A549 (cell line): ENCODE results near the gene NEDD8. TPM values are rescaled to one million over a fixed set of nuclear protein-coding genes. Genes with fewer than 3 reads are reported as not detected.

ENCODE experiments used
- ATAC-seq, 2 experiments: fragments of 200-7000 bp in 1 of 2; fragments of >200 bp in 1 of 2; cut with Nextera tagmentation in 1 of 2; cut with Tn5 transposase in 1 of 2; 3 replicates each; pipeline versions ENCODE4 v1.8.0 to v1.9.1; 2018 to 2020; ENCODE audit warnings: mild to moderate bottlenecking in 1 of 2, moderate library complexity in 1 of 2
- CTCF ChIA-PET: fragments of 300-600 bp; sonication (Branson Sonifier 250); formaldehyde crosslinking; extraction: SDS; loops from one replicate; lab custom pipeline; 2021; ENCODE audit warnings: antibody characterized with exemption, inconsistent platforms; lab: Yijun Ruan, JAX
- POLR2A ChIA-PET: fragments of 350-600 bp; formaldehyde crosslinking; extraction: SDS; loops from one replicate; lab custom pipeline; 2021; ENCODE audit warnings: antibody characterized with exemption, inconsistent platforms; lab: Yijun Ruan, JAX
- DNase-seq, 2 experiments: peaks; one replicate each; pipeline versions ENCODE4 v3.0.0 to v3.0.0-alpha.2; 2011 to 2016; ENCODE audit warnings: low read depth in 1 of 2, low spot score in 1 of 2
- FAIRE-seq: peaks from 2 replicates; lab custom pipeline; 2011; peaks lifted over from hg19 to GRCh38; lab: Jason Lieb, UNC
- H3K27ac ChIP-seq, 2 experiments: fragments of >200 bp; sonication (Bioruptor Twin); formaldehyde crosslinking; 3 replicates each; pipeline ENCODE4 v1.5.1; 2016 to 2017
- H3K4me1 ChIP-seq: fragments of >200 bp; sonication (Bioruptor Twin); formaldehyde crosslinking; 3 replicates; pipeline ENCODE4 v1.6.1; 2016
- H3K4me2 ChIP-seq: fragments of >200 bp; sonication (Bioruptor Twin); formaldehyde crosslinking; 3 replicates; pipeline ENCODE4 v1.6.1; 2016
- H3K4me3 ChIP-seq: fragments of >200 bp; sonication (Bioruptor Twin); formaldehyde crosslinking; 3 replicates; pipeline ENCODE4 v1.5.1; 2016
- H3K9me3 ChIP-seq: fragments of >200 bp; sonication (Bioruptor Twin); formaldehyde crosslinking; 3 replicates; pipeline ENCODE4 v1.6.1; 2016
- CEBPB ChIP-seq, 2 experiments: fragments of >200 bp in 1 of 2; sonication (Bioruptor Twin) in 1 of 2; formaldehyde crosslinking in 1 of 2; IDR thresholded peaks; 2 replicates each; pipeline ENCODE4 v1.6.1; 2012 to 2016
- CTCF ChIP-seq: fragments of >200 bp; sonication (Bioruptor Twin); formaldehyde crosslinking; IDR thresholded peaks from 3 replicates; pipeline ENCODE4 v1.5.1; 2016
- FOSB ChIP-seq: fragments of 250-450 bp; sonication (Bioruptor Pico); IDR thresholded peaks from 2 replicates; pipeline ENCODE4 v1.5.0; 2020; ENCODE audit warnings: mild to moderate bottlenecking, moderate library complexity
- FOSL2 ChIP-seq, 2 experiments: fragments of 450-650 bp in 1 of 2; fragments of >200 bp in 1 of 2; sonication (Bioruptor Twin) in 1 of 2; formaldehyde crosslinking; IDR thresholded peaks; 2 replicates each; pipeline versions ENCODE4 v1.5.0 to v1.6.1; 2016 to 2020; ENCODE audit warnings: mild to moderate bottlenecking in 1 of 2, moderate library complexity in 1 of 2
- FOXS1 ChIP-seq: fragments of 250-450 bp; sonication (Bioruptor Pico); IDR thresholded peaks from 2 replicates; pipeline ENCODE4 v1.5.0; 2020; ENCODE audit warnings: mild to moderate bottlenecking, moderate library complexity
- GATA3 ChIP-seq: IDR thresholded peaks from 2 replicates; pipeline ENCODE4 v1.6.1; 2012; ENCODE audit warnings: borderline replicate concordance
- HES2 ChIP-seq: fragments of >200 bp; sonication (Bioruptor Twin); formaldehyde crosslinking; IDR thresholded peaks from 2 replicates; pipeline ENCODE4 v1.6.1; 2016
- HOXB5 ChIP-seq: fragments of 250-450 bp; sonication (Bioruptor Pico); IDR thresholded peaks from 2 replicates; pipeline ENCODE4 v1.5.0; 2020; ENCODE audit warnings: mild to moderate bottlenecking, moderate library complexity
- JUN ChIP-seq, 2 experiments: fragments of >200 bp; sonication (Bioruptor Twin); formaldehyde crosslinking; IDR thresholded peaks; 2 replicates in 1 of 2; 3 replicates in 1 of 2; pipeline ENCODE4 v1.6.1; 2016 to 2017
- JUNB ChIP-seq: fragments of >200 bp; sonication (Bioruptor Twin); formaldehyde crosslinking; IDR thresholded peaks from 2 replicates; pipeline ENCODE4 v1.6.1; 2016
- KDM1A ChIP-seq: fragments of 200-600 bp; sonication (generic); IDR thresholded peaks from 2 replicates; pipeline ENCODE4 v1.6.1; 2016; ENCODE audit warnings: low read depth, mild to moderate bottlenecking
- KDM5A ChIP-seq: fragments of 200-600 bp; sonication (generic); IDR thresholded peaks from 2 replicates; pipeline ENCODE4 v1.6.1; 2016; ENCODE audit warnings: antibody characterized with exemption, mild to moderate bottlenecking
- MYC ChIP-seq: IDR thresholded peaks from 2 replicates; pipeline ENCODE4 v1.6.1; 2012; ENCODE audit warnings: mild to moderate bottlenecking, inconsistent platforms, low read length, improper control_type of control experiment, borderline replicate concordance
- NFE2L2 ChIP-seq: fragments of 150-350 bp; conservative IDR thresholded peaks from 2 replicates; pipeline ENCODE4 v1.6.1; 2014; ENCODE audit warnings: low read length
- NPAS2 ChIP-seq: fragments of 250-450 bp; sonication (Bioruptor Pico); IDR thresholded peaks from 2 replicates; pipeline ENCODE4 v1.8.0; 2022; ENCODE audit warnings: mild to moderate bottlenecking, moderate library complexity, borderline replicate concordance
- PBX3 ChIP-seq: IDR thresholded peaks from 2 replicates; pipeline ENCODE4 v1.6.1; 2012
- POLR2A ChIP-seq: IDR thresholded peaks from 2 replicates; pipeline ENCODE4 v1.6.1; 2012; ENCODE audit warnings: mild to moderate bottlenecking, low read length
- RCOR1 ChIP-seq: fragments of 150-350 bp; IDR thresholded peaks from 2 replicates; pipeline ENCODE4 v1.6.1; 2014; ENCODE audit warnings: antibody characterized with exemption, low read length, low read depth
- REST ChIP-seq: fragments of 200-600 bp; sonication (generic); IDR thresholded peaks from 2 replicates; pipeline ENCODE4 v1.6.1; 2016; ENCODE audit warnings: antibody characterized with exemption, mild to moderate bottlenecking, moderate library complexity
- SMC3 ChIP-seq: fragments of >200 bp; sonication (Bioruptor Twin); formaldehyde crosslinking; IDR thresholded peaks from 3 replicates; pipeline ENCODE4 v1.6.1; 2018; ENCODE audit warnings: inconsistent platforms
- TP53 ChIP-seq: fragments of 250-450 bp; sonication (Bioruptor Pico); IDR thresholded peaks from 2 replicates; pipeline ENCODE4 v1.5.0; 2021; ENCODE audit warnings: mild to moderate bottlenecking, moderate library complexity
- USF2 ChIP-seq: fragments of 450-650 bp; IDR thresholded peaks from 2 replicates; pipeline ENCODE4 v1.6.1; 2014; ENCODE audit warnings: antibody characterized with exemption
- ZSCAN20 ChIP-seq: fragments of 250-450 bp; sonication (Bioruptor Pico); IDR thresholded peaks from 2 replicates; pipeline ENCODE4 v1.8.0; 2022; ENCODE audit warnings: mild to moderate bottlenecking, moderate library complexity
- WGBS: methylation state at CpG from one replicate; pipeline ENCODE4 v1.1.6; 2017; ENCODE audit errors: missing lambda C conversion rate; 5-methylcytosine and 5-hydroxymethylcytosine counted together
- polyA plus RNA-seq, 4 experiments: library from polyadenylated mRNA; depleted of rRNA in 3 of 4; stranded (reverse); fragments of >200 nt; fragmentation: RNase III in 1 of 4; extraction: RNeasy Plus Mini Kit Qiagen cat#74134 plus additional on column Dnase treatment in 1 of 4; gene quantifications; 2 replicates in 3 of 4; 3 replicates in 1 of 4; pipeline ENCODE4 v1.2.3, GENCODE V29; 2011 to 2017

The NEDD8 gene
- polyA plus RNA-seq, 2 of the 4 experiments (the other 2 are of a cell fraction), result 433 to 589 TPM

GRCh38 chr14:24197056-24197450, 35.1 kb downstream of the NEDD8 start (continued):
- TF ChIP-seq REST (no peak), FOXS1 (CRISPR knock-in tag) (no peak)

DNA sequence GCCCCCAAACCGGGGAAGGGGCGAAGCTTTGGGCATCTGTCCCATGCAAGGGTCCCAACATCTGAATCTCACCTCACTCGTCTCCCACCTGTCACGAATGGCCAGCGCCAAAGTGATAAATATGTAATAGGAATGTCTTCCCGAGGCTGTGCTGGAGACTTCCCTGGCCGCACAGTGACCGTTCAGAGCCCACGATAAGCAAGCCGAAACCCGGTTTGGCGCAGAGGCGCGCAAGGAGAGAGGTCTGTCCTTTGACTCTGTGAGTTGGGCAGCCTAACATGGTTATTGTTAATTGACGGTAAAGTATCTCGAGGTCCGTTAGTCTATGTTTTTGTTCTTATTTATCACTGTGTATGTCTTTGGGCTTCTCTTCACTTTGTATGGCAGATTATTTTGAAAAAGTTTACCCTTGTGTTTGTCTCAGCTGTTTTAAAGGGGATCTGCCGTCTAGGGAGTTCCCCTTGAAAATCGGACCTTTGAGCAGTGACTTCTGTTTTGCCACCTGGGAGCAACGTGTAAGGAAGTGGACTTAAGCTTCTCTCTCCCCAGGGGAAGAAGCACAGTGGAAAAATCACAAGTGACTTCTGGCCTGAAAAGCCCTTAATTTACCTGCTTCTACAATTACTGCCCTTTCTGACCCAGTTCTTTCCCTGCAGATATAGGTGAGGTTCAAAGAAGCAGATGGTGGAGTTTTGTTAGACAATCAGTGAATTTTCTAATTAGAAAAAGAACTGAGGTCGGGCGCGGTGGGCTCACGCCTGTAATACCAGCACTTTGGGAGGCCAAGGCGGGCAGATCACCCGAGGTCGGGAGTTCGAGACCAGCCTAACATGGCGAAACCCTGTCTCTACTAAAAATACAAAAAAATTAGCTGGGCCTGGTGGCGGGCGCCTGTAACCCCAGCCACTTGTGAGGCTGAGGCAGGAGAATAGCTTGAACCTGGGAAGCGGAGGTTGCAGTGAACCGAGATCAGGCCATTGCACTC, 35.8 kb downstream of the NEDD8 start:
- POLR2A ChIA-PET, result interaction anchor here (0.5 to 1.9 kb wide), 10 partner anchors 9 to 246 kb away, joined by 3 to 36 read pairs (median 6); partner anchors contain the start of genes CHMP4A, MDP1, RABGGTA and RNF31
- ATAC-seq (peak; percentile 27 to 51; a peak in 5 of 6 replicates), DNase-seq (peak in 1 of 2 experiments; percentile 27)
- WGBS, result 48% methylated on average over 33 of the region's 33 CpGs
- H3K4me2 ChIP-seq, result peak overlapping the region; percentile 77
- no peak for TF ChIP-seq CEBPB (IDR thresholded peaks at IDR 0.05)
- TF ChIP-seq HES2, result no peak
- TF ChIP-seq CTCF, result no peak
- TF ChIP-seq NFE2L2, result no peak
- TF ChIP-seq SMC3, result no peak
- TF ChIP-seq MYC, result no peak
- TF ChIP-seq USF2, result no peak
- no peak for TF ChIP-seq RCOR1
- TF ChIP-seq, all 56 proteins: peak for 0
- H3K27ac ChIP-seq, result peak overlapping the region; percentile 88 to 98
- H3K4me1 ChIP-seq, result peaks cover 14% of the 10 kb centered on the region; the same call in 2 of the 3 replicates
- CTCF ChIA-PET, result interaction anchor here (0.6 to 1.9 kb wide), 9 partner anchors 7 to 101 kb away, joined by 3 to 7 read pairs (median 4); partner anchors contain the start of genes IRF9 and MDP1
- no peak for FAIRE-seq
- H3K9me3 ChIP-seq, result no peaks in the 10 kb centered on the region
- peak overlapping the region; percentile 62 for H3K4me3 ChIP-seq

DNA sequence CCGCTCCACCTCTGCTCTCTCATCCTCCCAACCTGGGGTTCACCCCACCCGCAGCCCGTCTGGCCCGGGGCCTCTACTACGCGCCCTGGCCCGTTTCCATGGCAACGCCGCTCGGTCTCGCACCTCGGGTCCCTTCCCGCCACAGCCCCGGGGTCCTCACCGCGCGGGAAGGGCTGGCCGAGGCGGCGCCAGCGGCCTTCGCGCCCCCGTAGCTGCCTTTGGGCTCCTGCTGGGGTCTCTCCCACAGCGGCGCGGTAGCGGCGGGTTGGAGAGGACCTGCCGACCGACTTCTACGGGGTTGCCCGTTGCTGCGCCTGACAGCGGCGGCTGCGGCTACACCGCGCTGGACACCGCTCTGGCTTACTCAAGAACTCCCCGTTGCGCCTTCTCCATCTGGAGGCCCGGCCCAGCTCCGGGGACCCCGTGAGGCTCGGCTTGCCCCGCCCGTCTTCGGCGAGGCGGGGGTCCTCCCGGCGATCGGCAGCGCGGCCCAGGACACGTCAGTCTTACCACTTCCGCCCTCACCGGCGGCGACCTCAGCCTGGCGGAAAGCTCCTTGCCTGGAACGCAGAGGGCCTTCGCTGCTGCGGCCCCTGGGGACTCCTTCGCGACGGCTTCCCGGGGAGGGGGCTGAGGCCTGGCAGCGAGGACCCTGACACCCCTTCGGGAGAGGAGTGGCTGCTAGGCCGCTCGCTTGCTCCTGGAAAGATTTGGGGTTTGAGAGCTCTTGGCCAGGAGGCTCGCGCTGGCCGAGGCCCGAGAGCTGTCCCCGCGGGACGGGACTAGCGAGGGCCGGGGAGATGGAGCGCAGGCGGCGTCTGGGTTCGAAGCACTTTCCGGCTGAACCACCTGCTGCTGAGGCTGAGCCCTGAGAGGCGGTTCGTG, 36.7 kb downstream of the NEDD8 start, which contains the start of gene TM9SF1:
Gene TM9SF1 (minus strand): TSS at position 256 of the 885 bp plus-strand sequence. CDS start 422 bp downstream, outside the sequence.
- 3% methylated on average over 37 of the region's 89 CpGs for WGBS
- DNase-seq (peak; percentile 79 to 90), FAIRE-seq (no peak), ATAC-seq (peak; percentile 96)
- Histone ChIP-seq H3K4me3 (peak within 1 kb of the TSS; percentile 62), H3K4me1 (peaks cover 14% of the 10 kb centered on the region; the same call in 2 of the 3 replicates), H3K4me2 (peak within 1 kb of the TSS; percentile 77), H3K9me3 (no peaks in the 10 kb centered on the region), H3K27ac (peak within 1 kb of the TSS; percentile 88 to 98)
- ChIA-PET CTCF (interaction anchor here (0.6 to 1.9 kb wide), 9 partner anchors 8 to 101 kb away, joined by 3 to 9 read pairs (median 5); partner anchors contain the start of genes IRF9 and MDP1), POLR2A (interaction anchor here (0.5 to 1.9 kb wide), 11 partner anchors 10 to 1100 kb away, joined by 3 to 36 read pairs (median 5); partner anchors contain the start of genes CHMP4A, MDP1, RABGGTA and RNF31)
- TF ChIP-seq JUNB, result no peak
- TF ChIP-seq JUN (IDR thresholded peaks at IDR 0.05), result peak; percentile 78 to 94; a peak in 4 of 5 replicates
- TF ChIP-seq ZSCAN20 (CRISPR knock-in tag), result no peak
- no peak for TF ChIP-seq FOSL2 (IDR thresholded peaks at IDR 0.05)
- TF ChIP-seq FOSL2 (CRISPR knock-in tag; IDR thresholded peaks at IDR 0.05), result peak; percentile 42; the same call in 1 of the 2 replicates
- 0 out of 2 replicates have a peak, but pooled peaks have one; percentile 11 for TF ChIP-seq TP53
- peak; percentile 60; the same call in 1 of the 2 replicates for TF ChIP-seq MYC
- TF ChIP-seq HOXB5 (CRISPR knock-in tag), result peak; percentile 17; the same call in 1 of the 2 replicates
- TF ChIP-seq PBX3, result peak; percentile 20; the same call in 1 of the 2 replicates
- no peak for TF ChIP-seq FOSB (CRISPR knock-in tag)
- no peak for TF ChIP-seq GATA3
- no peak for TF ChIP-seq KDM1A
- peak; percentile 78 for TF ChIP-seq POLR2A
- TF ChIP-seq KDM5A, result peak; percentile 50; the same call in 1 of the 2 replicates
- no peak for TF ChIP-seq NPAS2
